ENCODE data around the gene ANXA7. TPM values are rescaled to one million over a fixed set of nuclear protein-coding genes. Genes with fewer than 3 reads are reported as not detected.

The ANXA7 gene
- total RNA-seq = 10 to 100 TPM; 31.0 to 59.5 (median 45.4) TPM
- 10 to 100 TPM; 21.6 to 58.5 TPM for polyA plus RNA-seq

GRCh38 chr10:73413528-73414229 lies at the start of gene ANXA7:
Gene ANXA7 (minus strand): TSS chr10:73414058. CDS start chr10:73400856, 13,202 bp downstream.
- intact Hi-C loops (cut with DNase I) = no loop called here
- Histone ChIP-seq H3K4me3 (peak within 1 kb of the TSS; percentile 66 to 99 (median 80)), H3K9me3 (no peaks in the 10 kb centered on the region), H3K4me1 (peaks cover 0 to 10% (median 6%) of the 10 kb centered on the region in 3 donors), H3K36me3 (no peaks in the 10 kb centered on the region), H3K27me3 (no peaks in the 10 kb centered on the region), H3K27ac (peak within 1 kb of the TSS; percentile 93 to 98 (median 97))
- TF ChIP-seq CTCF (IDR thresholded peaks at IDR 0.05) = peak in 1 of 4 donors; percentile 29
- FAIRE-seq (no peak), ATAC-seq (peak; percentile 95 to 97 (median 96)), DNase-seq (peak; percentile 94 to 98 (median 96))
- 0 to 1% methylated on average over 54 to 62 of the region's 62 CpGs for WGBS, 2 donors

GRCh38 chr10:73460897-73461296 lies 47.0 kb upstream of the ANXA7 start:
- Histone ChIP-seq H3K4me1 (no peaks in the 10 kb centered on the region), H3K36me3 (no peaks in the 10 kb centered on the region), H3K9me3 (no peaks in the 10 kb centered on the region), H3K27ac (no peak overlapping the region), H3K4me3 (no peak overlapping the region), H3K27me3 (no peaks in the 10 kb centered on the region)
- ATAC-seq = no peak
- WGBS, 2 donors = 95 to 98% methylated on average over 4 of the region's 4 CpGs
- no peak for TF ChIP-seq CTCF (IDR thresholded peaks at IDR 0.05)
- no peak for DNase-seq
- FAIRE-seq = no peak
- intact Hi-C loops (cut with DNase I) = no loop called here

DNA sequence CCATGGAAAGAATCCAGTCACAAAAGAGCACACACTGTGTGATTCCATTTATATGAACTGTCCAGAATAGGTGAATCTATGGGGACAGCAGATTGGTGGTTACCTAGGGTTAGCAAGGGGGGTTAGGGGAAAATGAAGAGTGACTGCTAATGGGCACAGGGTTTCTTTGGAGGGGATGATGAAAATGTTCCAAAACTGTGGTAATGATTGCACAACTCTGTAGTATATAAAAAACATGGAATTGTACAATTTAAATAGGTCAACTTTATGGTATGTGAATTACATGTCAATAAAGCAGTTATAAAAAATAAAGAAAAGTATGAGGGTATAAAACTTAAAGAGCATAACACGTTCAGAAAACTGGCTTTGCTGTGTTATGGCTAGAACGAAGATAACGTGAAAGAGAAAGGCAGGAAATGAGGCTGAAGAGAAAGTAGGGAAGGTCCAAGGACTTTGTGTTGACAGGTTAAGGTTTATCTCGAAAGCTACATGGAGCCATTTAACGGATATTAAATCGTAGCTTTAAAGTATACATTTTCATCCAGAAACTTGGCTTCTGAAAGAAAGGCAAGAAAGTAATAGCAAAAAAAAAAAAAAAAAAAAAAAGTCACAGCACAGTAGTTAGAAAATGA lies 45.9 kb upstream of the ANXA7 start:
- H3K27ac ChIP-seq = no peak overlapping the region
- DNase-seq (no peak), FAIRE-seq (no peak), ATAC-seq (no peak)
- no peak overlapping the region for H3K4me3 ChIP-seq
- H3K36me3 ChIP-seq = no peaks in the 10 kb centered on the region
- no peaks in the 10 kb centered on the region for H3K9me3 ChIP-seq
- no peak for TF ChIP-seq CTCF (IDR thresholded peaks at IDR 0.05)
- no peaks in the 10 kb centered on the region for H3K27me3 ChIP-seq
- WGBS, 2 donors = 91% methylated on average over 6 of the region's 6 CpGs
- intact Hi-C loops (cut with DNase I) = no loop called here
- H3K4me1 ChIP-seq = no peaks in the 10 kb centered on the region

- Histone ChIP-seq H3K9me3 (no peaks in the 10 kb centered on the region), H3K36me3 (no peaks in the 10 kb centered on the region), H3K4me3 (no peak overlapping the region), H3K4me1 (no peaks in the 10 kb centered on the region), H3K27ac (no peak overlapping the region), H3K27me3 (no peaks in the 10 kb centered on the region)
- no peak for TF ChIP-seq CTCF (IDR thresholded peaks at IDR 0.05)
- FAIRE-seq (no peak), ATAC-seq (no peak), DNase-seq (no peak)
- 64 to 65% methylated on average over 2 of the region's 2 CpGs for WGBS, 2 donors
- intact Hi-C loops (cut with DNase I) = no loop called here
These were observed 42.5 kb upstream of the ANXA7 start for GRCh38 chr10:73456187-73456890.

Measured in pancreas (tissue), 10 donors.